ENCODE measurements around the gene RHOXF1. TPM values are rescaled to one million over a fixed set of nuclear protein-coding genes. Genes with fewer than 3 reads are reported as not detected.
"Not testable (repeated sequence)": the region's sequence is repeated elsewhere in the genome, so short reads cannot be mapped to it uniquely, and the experiment has no call there.

Gene RHOXF1
- total and polyA plus RNA-seq, 2 experiments from 2014 or later: 0.31 TPM; not detected in 1

DNA sequence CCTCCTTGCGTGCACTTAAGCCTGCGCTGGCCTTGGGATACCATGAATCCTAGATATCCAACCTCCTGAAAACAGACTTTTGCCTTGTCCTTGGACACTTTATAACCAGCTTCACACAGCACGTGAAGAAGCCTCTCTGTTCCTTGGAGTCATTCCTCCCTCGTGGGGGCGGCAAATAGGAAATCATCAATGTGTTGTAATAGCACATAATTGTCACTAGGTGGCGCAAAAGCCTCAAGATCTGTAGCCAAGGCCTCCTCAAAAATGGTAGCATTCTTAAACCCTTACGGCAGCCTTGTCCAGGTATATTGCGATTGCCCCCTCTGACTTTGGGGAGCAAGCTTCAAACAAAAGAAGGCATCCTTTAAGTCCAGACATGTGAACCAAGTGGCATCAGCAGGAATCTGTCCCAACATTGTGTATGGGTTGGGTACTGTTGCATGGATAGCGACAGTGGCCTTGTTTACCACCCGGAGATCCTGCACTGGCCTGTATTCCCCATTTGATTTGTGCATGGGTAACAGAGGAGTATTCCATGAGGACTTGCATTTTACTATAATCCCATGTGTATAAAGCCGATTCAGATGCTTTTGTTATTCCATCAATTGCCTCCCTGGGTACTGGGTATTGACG is 30.0 kb downstream of the RHOXF1 start:
- H3K4me3 Mint-ChIP-seq; H3K4me1 ChIP-seq (ENCODE audit: insufficient read depth); H3K36me3 Mint-ChIP-seq (ENCODE audit: low read depth); H4K20me1 ChIP-seq (replicated peaks; ENCODE audit: insufficient read depth); H3K9me3 Mint-ChIP-seq; H3K9me2 ChIP-seq (ENCODE audit: insufficient read depth); H3K79me2 ChIP-seq (replicated peaks; ENCODE audit: insufficient read depth); H3K27ac ChIP-seq (ENCODE audit: low read depth); H3K27ac Mint-ChIP-seq; H3K4me3 ChIP-seq; DNase-seq (ENCODE audit: low spot score); H2AFZ ChIP-seq; H3K27me3 ChIP-seq (ENCODE audit: insufficient read depth); H3F3A ChIP-seq (replicated peaks; ENCODE audit: low read depth); H3K36me3 ChIP-seq (ENCODE audit: insufficient read depth); H3K4me2 ChIP-seq; H3K27me3 Mint-ChIP-seq (ENCODE audit: insufficient read depth, low read depth, poor library complexity): not testable (repeated sequence)
- peak; percentile 59 for ATAC-seq
- peaks cover 12% of the 10 kb centered on the region for H3K4me1 Mint-ChIP-seq

DNA sequence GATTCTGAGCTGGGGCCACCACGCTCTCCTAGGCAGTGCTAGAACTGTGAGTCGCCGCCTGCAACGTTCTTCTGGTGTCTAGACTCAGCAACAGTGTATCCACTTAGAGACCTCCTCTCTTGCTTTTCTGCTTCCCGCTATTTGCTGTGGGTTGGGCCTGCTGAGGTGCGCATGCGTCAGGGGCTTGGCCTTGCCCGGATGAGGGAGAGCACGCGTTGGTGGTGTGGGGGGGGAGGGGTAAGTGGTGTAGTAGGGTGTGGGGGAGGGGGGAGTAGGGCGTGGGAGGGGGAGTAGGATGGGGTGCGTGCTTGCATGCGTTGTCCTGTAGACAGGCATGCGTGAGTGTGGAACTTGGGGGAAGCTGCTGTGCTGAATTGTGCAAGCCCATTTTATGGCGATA is 38.1 kb downstream of the RHOXF1 start, which contains the start of gene RHOXF2B:
TSS of gene RHOXF2B (minus strand) at position 101 of the 400 bp plus-strand sequence. CDS start 138 bp downstream, outside the sequence.
- H3K36me3 ChIP-seq (ENCODE audit: insufficient read depth); ATAC-seq; H3F3A ChIP-seq (replicated peaks; ENCODE audit: low read depth); H3K36me3 Mint-ChIP-seq (ENCODE audit: low read depth); H3K9me2 ChIP-seq (ENCODE audit: insufficient read depth); H3K4me3 Mint-ChIP-seq; DNase-seq (ENCODE audit: low spot score); H3K4me3 ChIP-seq; H3K27ac ChIP-seq (ENCODE audit: low read depth); H4K20me1 ChIP-seq (replicated peaks; ENCODE audit: insufficient read depth); H3K79me2 ChIP-seq (replicated peaks; ENCODE audit: insufficient read depth); H3K9me3 Mint-ChIP-seq; H3K4me1 Mint-ChIP-seq; H2AFZ ChIP-seq; H3K27ac Mint-ChIP-seq; H3K27me3 ChIP-seq (ENCODE audit: insufficient read depth); H3K4me1 ChIP-seq (ENCODE audit: insufficient read depth); H3K4me2 ChIP-seq; H3K27me3 Mint-ChIP-seq (ENCODE audit: insufficient read depth, low read depth, poor library complexity): not testable (repeated sequence)

DNA sequence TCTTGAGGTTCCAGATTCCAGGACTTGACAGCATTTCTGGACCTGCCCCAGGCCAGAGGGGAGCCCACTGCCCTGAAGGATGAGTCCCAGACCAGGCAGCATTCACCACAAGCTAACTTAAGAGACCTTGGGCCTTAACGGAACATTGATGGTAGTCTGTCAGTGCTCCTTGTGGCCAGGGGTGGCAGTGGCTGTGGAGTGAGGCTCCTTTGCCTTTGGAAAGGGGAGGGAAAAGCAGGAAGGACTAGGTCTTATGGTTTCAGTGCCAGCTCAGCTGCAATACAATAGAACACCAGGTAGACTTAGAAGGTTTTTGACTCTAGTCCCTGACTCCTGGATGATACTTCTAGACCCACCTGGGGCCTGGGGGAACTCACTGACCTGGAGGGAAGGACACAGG is 49.5 kb downstream of the RHOXF1 start:
- H3K36me3 Mint-ChIP-seq (ENCODE audit: low read depth); H3K27ac ChIP-seq (ENCODE audit: low read depth); H3K4me2 ChIP-seq; H3F3A ChIP-seq (replicated peaks; ENCODE audit: low read depth); H3K4me1 ChIP-seq (ENCODE audit: insufficient read depth); H3K27me3 ChIP-seq (ENCODE audit: insufficient read depth); H3K27me3 Mint-ChIP-seq (ENCODE audit: insufficient read depth, low read depth, poor library complexity); H3K4me3 Mint-ChIP-seq; H3K4me1 Mint-ChIP-seq; H4K20me1 ChIP-seq (replicated peaks; ENCODE audit: insufficient read depth); DNase-seq (ENCODE audit: low spot score); H3K9me3 Mint-ChIP-seq; H3K9me2 ChIP-seq (ENCODE audit: insufficient read depth); H3K27ac Mint-ChIP-seq; H2AFZ ChIP-seq; H3K4me3 ChIP-seq; H3K79me2 ChIP-seq (replicated peaks; ENCODE audit: insufficient read depth); H3K36me3 ChIP-seq (ENCODE audit: insufficient read depth): not testable (repeated sequence)
- peak; percentile 59; the same call in 2 of the 3 replicates for ATAC-seq

Other genes starting within 250 kb of the RHOXF1 start
- gene RNF113A, start 244.2 kb downstream of the RHOXF1 start, total RNA-seq (2014; rRNA removed; shearing (Covaris generic)): 10.2 and 10.9 TPM in 2 replicates
- 20.3 and 23.3 TPM in 2 replicates for gene RNF113A, start 244.2 kb downstream of the RHOXF1 start, polyA plus RNA-seq (2016; fragmentation: Nextera tagmentation; extraction: Ambion mirVana)
- 29.1 and 33.2 TPM in 2 replicates for gene NDUFA1, start 244.1 kb downstream of the RHOXF1 start, total RNA-seq (2014; rRNA removed; shearing (Covaris generic))
- gene NDUFA1, start 244.1 kb downstream of the RHOXF1 start, polyA plus RNA-seq (2016; fragmentation: Nextera tagmentation; extraction: Ambion mirVana): 415 and 457 TPM in 2 replicates
- 2.5 TPM in 1 of 2 replicates, not detected in the other for gene AKAP14, start 220.0 kb downstream of the RHOXF1 start, total RNA-seq (2014; rRNA removed; shearing (Covaris generic))
- 3.3 and 5.7 TPM in 2 replicates for gene AKAP14, start 220.0 kb downstream of the RHOXF1 start, polyA plus RNA-seq (2016; fragmentation: Nextera tagmentation; extraction: Ambion mirVana)
- 4.8 and 6.8 TPM in 2 replicates for gene NKAP, start 172.2 kb downstream of the RHOXF1 start, total RNA-seq (2014; rRNA removed; shearing (Covaris generic))
- gene NKAP, start 172.2 kb downstream of the RHOXF1 start, polyA plus RNA-seq (2016; fragmentation: Nextera tagmentation; extraction: Ambion mirVana): 10.4 and 11.6 TPM in 2 replicates
- not detected in 2 replicates for gene RHOXF2B, start 38.2 kb downstream of the RHOXF1 start, total RNA-seq (2014; rRNA removed; shearing (Covaris generic))
- gene RHOXF2B, start 38.2 kb downstream of the RHOXF1 start, polyA plus RNA-seq (2016; fragmentation: Nextera tagmentation; extraction: Ambion mirVana): not detected in 2 replicates
- gene RHOXF2, start 42.7 kb upstream of the RHOXF1 start, total RNA-seq (2014; rRNA removed; shearing (Covaris generic)): not detected in 2 replicates
- gene RHOXF2, start 42.7 kb upstream of the RHOXF1 start, polyA plus RNA-seq (2016; fragmentation: Nextera tagmentation; extraction: Ambion mirVana): 0.27 and 0.66 TPM in 2 replicates
- gene ZBTB33, start 134.9 kb upstream of the RHOXF1 start, total RNA-seq (2014; rRNA removed; shearing (Covaris generic)): 14.0 and 14.3 TPM in 2 replicates
- 2.8 and 3.9 TPM in 2 replicates for gene ZBTB33, start 134.9 kb upstream of the RHOXF1 start, polyA plus RNA-seq (2016; fragmentation: Nextera tagmentation; extraction: Ambion mirVana)
- 0.16 and 0.28 TPM in 2 replicates for gene TMEM255A, start 195.5 kb upstream of the RHOXF1 start, total RNA-seq (2014; rRNA removed; shearing (Covaris generic))
- gene TMEM255A, start 195.5 kb upstream of the RHOXF1 start, polyA plus RNA-seq (2016; fragmentation: Nextera tagmentation; extraction: Ambion mirVana): 0.21 and 0.40 TPM in 2 replicates
- gene ATP1B4, start 246.2 kb upstream of the RHOXF1 start, total RNA-seq (2014; rRNA removed; shearing (Covaris generic)): not detected in 2 replicates
- not detected in 2 replicates for gene ATP1B4, start 246.2 kb upstream of the RHOXF1 start, polyA plus RNA-seq (2016; fragmentation: Nextera tagmentation; extraction: Ambion mirVana)